GM12801 (cell line): Measurements from ENCODE around the gene CCDC148.

Experiments used
- TF ChIP-seq, protein P1 (sequence below): IDR thresholded peaks from one replicate; pipeline ENCODE4 v1.5.1; 2011; ENCODE audit warnings: control low read depth; ENCODE audit not compliant: insufficient read length; ENCODE audit errors: extremely low read depth

The CCDC148 gene

DNA sequence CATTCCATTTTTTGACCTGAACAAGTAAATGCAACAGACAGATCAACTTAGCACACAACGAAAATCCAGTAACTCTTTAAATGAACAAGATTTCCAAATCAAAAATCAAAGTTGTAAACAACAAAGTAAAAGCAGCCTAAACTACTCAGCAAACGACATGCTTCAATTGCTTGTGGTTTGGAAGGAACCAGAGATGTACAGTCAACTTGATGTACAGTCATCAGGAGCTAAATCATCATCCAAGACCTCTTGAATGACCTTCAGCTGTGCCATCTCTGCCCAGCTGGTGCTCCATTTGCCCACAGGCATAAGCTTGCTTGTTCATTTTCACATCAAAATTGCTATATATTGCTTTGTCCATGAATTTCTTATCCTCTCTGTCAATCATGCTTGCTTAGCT, 245.1 kb downstream of the CCDC148 start:
- TF ChIP-seq, protein P1, sequence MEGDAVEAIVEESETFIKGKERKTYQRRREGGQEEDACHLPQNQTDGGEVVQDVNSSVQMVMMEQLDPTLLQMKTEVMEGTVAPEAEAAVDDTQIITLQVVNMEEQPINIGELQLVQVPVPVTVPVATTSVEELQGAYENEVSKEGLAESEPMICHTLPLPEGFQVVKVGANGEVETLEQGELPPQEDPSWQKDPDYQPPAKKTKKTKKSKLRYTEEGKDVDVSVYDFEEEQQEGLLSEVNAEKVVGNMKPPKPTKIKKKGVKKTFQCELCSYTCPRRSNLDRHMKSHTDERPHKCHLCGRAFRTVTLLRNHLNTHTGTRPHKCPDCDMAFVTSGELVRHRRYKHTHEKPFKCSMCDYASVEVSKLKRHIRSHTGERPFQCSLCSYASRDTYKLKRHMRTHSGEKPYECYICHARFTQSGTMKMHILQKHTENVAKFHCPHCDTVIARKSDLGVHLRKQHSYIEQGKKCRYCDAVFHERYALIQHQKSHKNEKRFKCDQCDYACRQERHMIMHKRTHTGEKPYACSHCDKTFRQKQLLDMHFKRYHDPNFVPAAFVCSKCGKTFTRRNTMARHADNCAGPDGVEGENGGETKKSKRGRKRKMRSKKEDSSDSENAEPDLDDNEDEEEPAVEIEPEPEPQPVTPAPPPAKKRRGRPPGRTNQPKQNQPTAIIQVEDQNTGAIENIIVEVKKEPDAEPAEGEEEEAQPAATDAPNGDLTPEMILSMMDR, result no peak

DNA sequence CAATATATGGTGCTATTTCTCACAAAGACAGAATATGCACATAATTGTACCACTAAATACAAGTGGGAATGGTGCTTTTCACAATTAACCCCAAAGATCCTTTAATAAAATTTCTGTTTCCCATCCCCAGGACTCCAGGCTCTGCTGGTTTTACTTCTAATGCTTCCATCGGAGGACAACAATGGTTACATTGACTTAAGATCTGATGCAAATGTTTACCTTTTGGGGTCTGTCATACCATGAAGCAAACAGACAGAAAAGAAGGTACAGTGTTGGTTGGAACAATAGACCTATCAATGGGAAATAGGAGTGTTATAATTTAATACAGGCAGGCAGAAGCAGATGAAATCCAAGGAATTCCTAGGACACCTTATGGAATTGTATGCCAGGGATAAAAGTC, 249.2 kb downstream of the CCDC148 start:
- TF ChIP-seq, protein P1, result no peak

DNA sequence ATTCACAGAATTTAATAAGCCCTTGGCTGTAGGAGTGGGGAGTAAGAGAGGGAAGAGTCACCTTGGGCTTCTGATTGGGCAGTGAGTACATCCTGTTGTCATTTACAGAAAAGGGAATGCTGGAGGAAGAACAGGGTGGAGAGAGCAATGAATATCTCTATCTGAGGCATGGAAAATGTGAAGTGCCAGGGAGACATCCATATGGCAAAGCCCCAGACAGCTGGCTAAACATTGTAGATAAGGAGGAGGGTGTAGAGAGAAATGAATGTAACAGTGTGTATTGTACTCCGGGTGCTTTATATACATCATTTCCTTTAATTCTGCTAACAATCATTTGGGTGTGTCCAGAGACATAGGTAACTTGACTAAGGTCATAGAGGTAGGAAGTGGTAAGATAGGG, 251.3 kb downstream of the CCDC148 start:
- TF ChIP-seq, protein P1, result no peak

DNA sequence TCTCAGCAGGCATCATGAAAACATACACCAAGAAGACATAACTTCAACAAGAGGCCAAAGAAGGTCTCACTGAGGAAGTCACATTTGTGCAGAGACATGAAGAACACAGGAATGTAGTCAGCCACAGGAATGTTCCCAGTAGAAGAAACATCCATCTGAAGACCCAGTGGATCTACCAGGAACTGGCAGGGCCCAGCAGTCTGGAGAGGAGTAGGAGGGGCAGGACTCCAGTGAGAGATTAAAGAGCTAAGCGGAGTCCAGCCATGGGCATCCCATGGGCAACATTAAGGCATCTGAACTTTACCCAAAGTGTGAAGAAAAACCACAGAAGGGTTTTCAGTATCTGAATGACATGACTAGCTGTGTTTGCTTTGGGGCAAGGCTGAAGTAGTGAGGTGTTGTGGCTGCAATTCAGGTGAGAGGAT, 251.8 kb downstream of the CCDC148 start:
- TF ChIP-seq, protein P1, result no peak

DNA sequence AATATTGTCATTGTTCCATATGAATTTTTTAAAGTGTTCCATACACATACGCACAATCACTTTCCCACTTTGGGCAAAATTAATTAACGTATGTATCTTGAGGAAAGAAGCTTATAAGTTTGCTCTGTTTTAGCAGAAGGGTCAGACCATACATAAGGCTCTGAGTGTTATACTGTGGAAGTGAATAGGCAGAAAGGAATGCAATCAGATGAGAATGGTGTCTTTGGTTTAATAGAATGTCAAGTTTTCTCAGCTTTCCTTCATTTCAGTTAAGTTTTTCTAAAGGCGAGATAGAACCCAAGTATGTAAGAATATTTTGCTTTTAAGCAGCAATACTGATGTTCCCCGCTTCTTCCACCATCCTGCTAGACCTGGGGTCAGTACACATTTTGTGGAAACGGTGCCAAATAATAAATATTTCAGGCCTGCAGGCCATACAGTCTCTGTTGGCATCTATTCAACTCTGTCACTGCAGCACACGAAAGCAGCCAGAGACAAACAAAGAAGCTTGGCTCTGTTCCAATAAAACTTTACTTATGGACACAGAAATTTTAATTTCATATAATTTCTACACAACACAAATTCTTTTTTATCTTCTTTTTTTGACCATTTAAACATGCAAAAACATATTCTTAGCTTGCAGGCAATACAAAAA, 254.3 kb downstream of the CCDC148 start:
- TF ChIP-seq, protein P1, result no peak

DNA sequence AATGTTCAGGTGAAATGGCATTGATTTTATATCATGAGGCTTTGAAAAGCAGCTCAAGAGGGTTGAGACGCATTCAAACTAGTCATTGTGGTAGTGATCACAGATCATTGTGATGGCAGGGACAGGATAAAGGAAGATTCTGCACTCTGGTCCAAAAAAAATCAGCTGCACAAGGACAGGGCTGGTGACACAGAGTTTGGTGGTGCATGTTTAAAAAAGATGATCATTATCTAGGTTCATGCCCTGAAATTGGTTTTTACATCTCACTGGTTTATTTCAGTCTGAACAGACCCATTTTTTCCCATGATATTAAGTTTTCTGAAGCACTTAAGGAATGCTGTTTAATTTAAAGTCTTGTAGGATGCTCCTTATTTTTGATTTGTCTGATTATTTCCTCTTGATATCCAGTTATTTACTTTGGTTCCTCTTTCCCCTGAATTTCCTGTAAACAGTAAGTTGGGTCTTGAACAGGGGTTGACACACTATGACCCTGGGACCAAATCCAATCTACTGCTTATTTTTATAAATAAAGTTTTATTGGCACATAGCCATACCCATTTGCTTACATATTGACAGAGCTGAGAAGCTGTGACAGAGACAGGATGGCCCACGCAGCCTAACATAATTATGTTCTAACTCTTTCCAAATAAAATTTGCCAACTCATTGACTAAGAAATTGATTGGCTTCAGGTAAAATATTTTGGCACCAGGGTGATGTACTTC, 256.5 kb downstream of the CCDC148 start:
- TF ChIP-seq, protein P1, result no peak

DNA sequence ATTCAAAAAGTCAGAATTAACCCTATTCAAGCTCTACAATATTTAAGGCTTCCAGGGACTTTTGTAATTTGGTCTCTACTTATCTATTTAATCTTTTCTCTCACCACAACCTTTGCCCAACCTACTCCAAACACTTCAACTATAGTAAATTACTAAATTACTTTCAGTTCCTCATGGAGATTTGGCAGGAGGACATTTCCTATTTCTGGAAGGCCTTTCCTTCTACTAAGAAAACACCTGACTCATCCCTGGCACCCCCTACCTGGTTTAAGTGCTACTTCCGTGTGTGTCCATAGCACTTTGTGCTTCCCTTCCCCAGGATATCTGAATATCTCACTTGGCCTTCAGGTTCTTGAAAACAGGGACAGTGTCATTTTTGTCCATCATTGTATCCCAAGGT, 258.6 kb downstream of the CCDC148 start:
- TF ChIP-seq, protein P1, result no peak
